Smooth muscle cell (in vitro differentiated cells): ENCODE results near the gene PTS. TPM values are rescaled to one million over a fixed set of nuclear protein-coding genes. Genes with fewer than 3 reads are reported as not detected.

ENCODE experiments used
- DNase-seq: peaks from one replicate; lab custom pipeline; 2025; ENCODE audit not compliant: unreplicated experiment; lab: John Stamatoyannopoulos, UW
- H2AFZ ChIP-seq: fragments of 200-600 bp; sonication (generic); 2 replicates; pipeline ENCODE4 v1.6.0; 2016; ENCODE audit warnings: antibody characterized with exemption, low read depth, mild to moderate bottlenecking
- H3F3A ChIP-seq: fragments of 200-600 bp; sonication (generic); 2 replicates; pipeline ENCODE4 v1.6.0; 2017; ENCODE audit warnings: antibody characterized with exemption, low read depth
- H3K27ac ChIP-seq: fragments of 200-600 bp; sonication (generic); 2 replicates; pipeline ENCODE4 v1.5.1; 2016; ENCODE audit warnings: low read depth, mild to moderate bottlenecking
- H3K27me3 ChIP-seq: fragments of 200-600 bp; sonication (generic); 2 replicates; pipeline ENCODE4 v1.6.1; 2016; ENCODE audit warnings: low read depth, mild to moderate bottlenecking
- H3K36me3 ChIP-seq: fragments of 200-600 bp; sonication (generic); 2 replicates; pipeline ENCODE4 v1.5.1; 2016; ENCODE audit warnings: low read depth
- H3K4me1 ChIP-seq: fragments of 200-600 bp; sonication (generic); 2 replicates; pipeline ENCODE4 v1.5.1; 2016; ENCODE audit warnings: low read depth
- H3K4me2 ChIP-seq: fragments of 200-600 bp; sonication (generic); 2 replicates; pipeline ENCODE4 v1.6.0; 2016; ENCODE audit warnings: mild to moderate bottlenecking
- H3K4me3 ChIP-seq: fragments of 200-600 bp; sonication (generic); 2 replicates; pipeline ENCODE4 v1.5.1; 2016; ENCODE audit warnings: mild to moderate bottlenecking
- H3K79me2 ChIP-seq: fragments of 200-600 bp; sonication (generic); 2 replicates; pipeline ENCODE4 v1.6.0; 2016; ENCODE audit warnings: low read depth, mild to moderate bottlenecking
- H3K9ac ChIP-seq: fragments of 200-600 bp; sonication (generic); 2 replicates; pipeline ENCODE4 v1.6.0; 2016; ENCODE audit warnings: low read depth
- H3K9me3 ChIP-seq: fragments of 200-600 bp; sonication (generic); replicated peaks from 2 replicates; pipeline ENCODE4 v1.5.1; 2016; ENCODE audit warnings: low read depth
- H4K20me1 ChIP-seq: fragments of 200-600 bp; sonication (generic); 2 replicates; pipeline ENCODE4 v1.6.0; 2016; ENCODE audit warnings: low read depth
- CTCF ChIP-seq: fragments of 200-600 bp; sonication (generic); IDR thresholded peaks from 2 replicates; pipeline ENCODE4 v1.5.1; 2017; ENCODE audit warnings: borderline replicate concordance, mild to moderate bottlenecking, antibody characterized with exemption; ENCODE audit not compliant: insufficient read depth, poor library complexity, severe bottlenecking
- WGBS: methylation state at CpG from one replicate; pipeline ENCODE4 v1.1.7; 2016; ENCODE audit warnings: low lambda C conversion rate; 5-methylcytosine and 5-hydroxymethylcytosine counted together
- polyA plus RNA-seq: library from polyadenylated mRNA; unstranded; fragments of >200 nt; fragmentation: Nextera tagmentation; extraction: Ambion mirVana; gene quantifications from 2 replicates; pipeline ENCODE4 v1.2.1, GENCODE V29; 2016
- total RNA-seq: library from RNA; depleted of rRNA; stranded (reverse); fragments of >200 nt; gene quantifications from 2 replicates; pipeline ENCODE4 v1.2.3, GENCODE V29; 2014

PTS gene
- total and polyA plus RNA-seq, 2 experiments from 2014 or later = 70.9 to 75.4 TPM

GRCh38 chr11:112231952-112232351 is 5.7 kb downstream of the PTS start:
- no peak for DNase-seq
- Histone ChIP-seq H3K9ac (no peak overlapping the region), H4K20me1 (no peaks in the 10 kb centered on the region), H3K4me1 (peaks cover 8% of the 10 kb centered on the region), H3K27me3 (no peaks in the 10 kb centered on the region), H3F3A (no peaks in the 10 kb centered on the region), H3K4me2 (no peak overlapping the region), H3K36me3 (peaks cover 6% of the 10 kb centered on the region), H3K79me2 (peaks cover 44% of the 10 kb centered on the region), H3K9me3 (no peaks in the 10 kb centered on the region), H3K27ac (no peak overlapping the region), H2AFZ (no peak overlapping the region), H3K4me3 (no peak overlapping the region)
- TF ChIP-seq CTCF = no peak
- WGBS = 95% methylated on average over 2 of the region's 2 CpGs

- peaks cover 17% of the 10 kb centered on the region for H3K79me2 ChIP-seq
- H3K9ac ChIP-seq = no peak overlapping the region
- no peaks in the 10 kb centered on the region for H3K27me3 ChIP-seq
- H3K4me1 ChIP-seq = no peaks in the 10 kb centered on the region
- H3K9me3 ChIP-seq = no peaks in the 10 kb centered on the region
- H3K4me2 ChIP-seq = no peak overlapping the region
- no peak overlapping the region for H2AFZ ChIP-seq
- peaks cover 6% of the 10 kb centered on the region for H3K36me3 ChIP-seq
- H3F3A ChIP-seq = no peaks in the 10 kb centered on the region
- H3K27ac ChIP-seq = no peak overlapping the region
- no peak for DNase-seq
- H3K4me3 ChIP-seq = no peak overlapping the region
- no peak for TF ChIP-seq CTCF
- no peaks in the 10 kb centered on the region for H4K20me1 ChIP-seq
- over 99% methylated on average over 8 of the region's 8 CpGs for WGBS
Observed at GRCh38 chr11:112235750-112236390, 9.6 kb downstream of the PTS start.

GRCh38 chr11:112237451-112237850 is 11.2 kb downstream of the PTS start:
- no peak for TF ChIP-seq CTCF
- no peak overlapping the region for H3K27ac ChIP-seq
- no peak for DNase-seq
- H3K4me3 ChIP-seq = no peak overlapping the region
- no peak overlapping the region for H3K4me2 ChIP-seq
- H3K4me1 ChIP-seq = no peaks in the 10 kb centered on the region
- H3K27me3 ChIP-seq = no peaks in the 10 kb centered on the region
- H4K20me1 ChIP-seq = no peaks in the 10 kb centered on the region
- no peaks in the 10 kb centered on the region for H3F3A ChIP-seq
- H3K9me3 ChIP-seq = no peaks in the 10 kb centered on the region
- no peak overlapping the region for H3K9ac ChIP-seq
- WGBS = 95% methylated on average over 4 of the region's 4 CpGs
- H2AFZ ChIP-seq = no peak overlapping the region
- H3K79me2 ChIP-seq = peaks cover 7% of the 10 kb centered on the region
- peaks cover 6% of the 10 kb centered on the region for H3K36me3 ChIP-seq

GRCh38 chr11:112238041-112238440 is 11.8 kb downstream of the PTS start:
- no peaks in the 10 kb centered on the region for H3F3A ChIP-seq
- H3K79me2 ChIP-seq = peaks cover 7% of the 10 kb centered on the region
- H3K27ac ChIP-seq = no peak overlapping the region
- H3K4me2 ChIP-seq = no peak overlapping the region
- peaks cover 8% of the 10 kb centered on the region for H3K36me3 ChIP-seq
- TF ChIP-seq CTCF = no peak
- no peak overlapping the region for H2AFZ ChIP-seq
- H3K9ac ChIP-seq = no peak overlapping the region
- no peak overlapping the region for H3K4me3 ChIP-seq
- no peaks in the 10 kb centered on the region for H3K9me3 ChIP-seq
- no peaks in the 10 kb centered on the region for H3K4me1 ChIP-seq
- H4K20me1 ChIP-seq = no peaks in the 10 kb centered on the region
- H3K27me3 ChIP-seq = no peaks in the 10 kb centered on the region
- 90% methylated on average over 3 of the region's 3 CpGs for WGBS
- DNase-seq = no peak
